Keratinocyte (primary cell): Measurements from ENCODE around the gene NEGR1. TPM values are rescaled to one million over a fixed set of nuclear protein-coding genes. Genes with fewer than 3 reads are reported as not detected.
A peak's percentile ranks its signal among the peaks of the same experiment; 100 is the strongest.

ENCODE experiments used
- DNase-seq: peaks from one replicate; pipeline ENCODE4 v3.0.0-alpha.2; 2011; ENCODE audit warnings: low read depth, missing footprints, low spot score
- FAIRE-seq: peaks from 2 replicates; lab custom pipeline; 2011; peaks lifted over from hg19 to GRCh38; lab: Jason Lieb, UNC
- H2AFZ ChIP-seq: 2 replicates; pipeline ENCODE4 v1.6.0; 2012; ENCODE audit warnings: low read length, control low read depth, inconsistent platforms; ENCODE audit not compliant: control insufficient read depth
- H3K27ac ChIP-seq: 2 replicates; pipeline ENCODE4 v1.5.1; 2011; ENCODE audit warnings: low read length; ENCODE audit not compliant: control insufficient read depth, insufficient read depth
- H3K27me3 ChIP-seq: 3 replicates; pipeline ENCODE4 v1.6.0; 2011; ENCODE audit warnings: low read length; ENCODE audit not compliant: control insufficient read depth, insufficient read depth; ENCODE audit errors: extremely low read depth
- H3K36me3 ChIP-seq, 2 experiments: 2 replicates in 1 of 2; 3 replicates in 1 of 2; pipeline ENCODE4 v1.5.1; 2011; ENCODE audit warnings: low read length in 2 of 2, mild to moderate bottlenecking in 1 of 2; ENCODE audit not compliant: control insufficient read depth in 2 of 2, insufficient read depth in 2 of 2; ENCODE audit errors: extremely low read depth in 1 of 2
- H3K4me1 ChIP-seq: 3 replicates; pipeline ENCODE4 v1.5.1; 2011; ENCODE audit warnings: low read length; ENCODE audit not compliant: control insufficient read depth, insufficient read depth; ENCODE audit errors: extremely low read depth
- H3K4me2 ChIP-seq: 3 replicates; pipeline ENCODE4 v1.6.0; 2011; ENCODE audit warnings: low read depth, low read length; ENCODE audit not compliant: control insufficient read depth, insufficient read depth; ENCODE audit errors: extremely low read depth
- H3K4me3 ChIP-seq, 3 experiments: fragments of 200-600 bp in 1 of 3; sonication (generic) in 1 of 3; 2 replicates in 2 of 3; 3 replicates in 1 of 3; pipeline ENCODE4 v1.5.1; 2011 to 2016; ENCODE audit warnings: low read length in 3 of 3, mild to moderate bottlenecking in 3 of 3, control low read depth in 2 of 3, inconsistent platforms in 1 of 3, low read depth in 1 of 3, mixed read lengths in 1 of 3, mixed run types in 1 of 3, moderate library complexity in 1 of 3; ENCODE audit not compliant: control insufficient read depth in 2 of 3, insufficient read depth in 2 of 3; ENCODE audit errors: extremely low read depth in 1 of 3
- H3K79me2 ChIP-seq: 2 replicates; pipeline ENCODE4 v1.6.0; 2012; ENCODE audit warnings: low read length; ENCODE audit not compliant: control insufficient read depth, insufficient read depth
- H3K9ac ChIP-seq: 3 replicates; pipeline ENCODE4 v1.6.0; 2011; ENCODE audit warnings: low read length; ENCODE audit not compliant: control insufficient read depth, insufficient read depth; ENCODE audit errors: extremely low read depth
- H3K9me1 ChIP-seq: 3 replicates; pipeline ENCODE4 v1.6.0; 2011; ENCODE audit warnings: low read length; ENCODE audit not compliant: control insufficient read depth, insufficient read depth; ENCODE audit errors: extremely low read depth
- H3K9me3 ChIP-seq: 2 replicates; pipeline ENCODE4 v1.5.1; 2012; ENCODE audit warnings: low read depth, low read length; ENCODE audit not compliant: control insufficient read depth
- H4K20me1 ChIP-seq: 3 replicates; pipeline ENCODE4 v1.6.0; 2011; ENCODE audit warnings: low read length; ENCODE audit not compliant: control insufficient read depth, insufficient read depth; ENCODE audit errors: extremely low read depth
- CTCF ChIP-seq, 3 experiments: IDR thresholded peaks in 1 of 3; conservative IDR thresholded peaks in 1 of 3; optimal IDR thresholded peaks in 1 of 3; 2 replicates in 2 of 3; 3 replicates in 1 of 3; pipeline versions ENCODE3 to v1.5.1; 2011; ENCODE audit warnings: low read length in 3 of 3, mild to moderate bottlenecking in 3 of 3, moderate library complexity in 2 of 3, control low read depth in 1 of 3, inconsistent platforms in 1 of 3; ENCODE audit not compliant: insufficient read depth in 2 of 3; ENCODE audit errors: extremely low read depth in 1 of 3
- EZH2 ChIP-seq: IDR thresholded peaks from one replicate; pipeline ENCODE4 v1.6.1; 2012; ENCODE audit warnings: inconsistent platforms, mild to moderate bottlenecking, low read length, moderate library complexity
- dilution Hi-C: fragments of 300-500 bp; cut with MboI; formaldehyde crosslinking; loops from one replicate; pipeline ENCODE4 v1.7.0; 2020; ENCODE audit warnings: low sequenced_read_pairs; ENCODE audit not compliant: extremely low pct_ligation_motif_present
- polyA plus RNA-seq, 5 experiments: library from polyadenylated mRNA; depleted of rRNA in 3 of 5; stranded (reverse) in 3 of 5; stranded (forward) in 1 of 5; unstranded in 1 of 5; fragments of >200 nt; gene quantifications; 1 replicate in 1 of 5; 2 replicates in 3 of 5; 3 replicates in 1 of 5; pipeline versions ENCODE4 v1.2.1 to v1.2.3, GENCODE V29; 2011 to 2012; ENCODE audit warnings: missing spikeins in 2 of 5, low read depth in 1 of 5, low replicate concordance in 1 of 5

Gene NEGR1
- polyA plus RNA-seq, 1 donor (not counting 4 experiments of a cell fraction or from before 2014, with no cell fraction given), result 1.6 TPM

- Histone ChIP-seq H4K20me1 (no peaks in the 10 kb centered on the region), H3K4me1 (peaks cover 12% of the 10 kb centered on the region), H3K9me1 (no peaks in the 10 kb centered on the region), H2AFZ (no peak overlapping the region), H3K4me3 (no peak overlapping the region), H3K27ac (no peak overlapping the region), H3K79me2 (no peaks in the 10 kb centered on the region), H3K9ac (no peak overlapping the region), H3K4me2 (no peak overlapping the region), H3K9me3 (no peaks in the 10 kb centered on the region), H3K27me3 (no peaks in the 10 kb centered on the region), H3K36me3 (no peaks in the 10 kb centered on the region)
- FAIRE-seq (no peak), DNase-seq (no peak)
- TF ChIP-seq CTCF (optimal IDR thresholded peaks at IDR 0.05 in 1 of 3, IDR thresholded peaks at IDR 0.05 in 1 of 3, conservative IDR thresholded peaks at IDR 0.05 in 1 of 3; ENCODE audit: extremely low read depth in 1 of 3, insufficient read depth in 2 of 3, low read length in 3 of 3) (no peak), EZH2 (no peak)
- dilution Hi-C loops, result no loop called here
These were observed 419.6 kb downstream of the NEGR1 start for GRCh38 chr1:71862756-71863155.

- H2AFZ ChIP-seq, result no peak overlapping the region
- no peaks in the 10 kb centered on the region for H3K27me3 ChIP-seq
- H3K4me3 ChIP-seq, result no peak overlapping the region
- H3K27ac ChIP-seq, result peak overlapping the region; percentile 1
- H3K79me2 ChIP-seq, result no peaks in the 10 kb centered on the region
- peaks cover 16% of the 10 kb centered on the region for H3K4me1 ChIP-seq
- TF ChIP-seq EZH2 (no peak), CTCF (optimal IDR thresholded peaks at IDR 0.05 in 1 of 3, IDR thresholded peaks at IDR 0.05 in 1 of 3, conservative IDR thresholded peaks at IDR 0.05 in 1 of 3; ENCODE audit: extremely low read depth in 1 of 3, insufficient read depth in 2 of 3, low read length in 3 of 3) (no peak)
- FAIRE-seq (peak; percentile 43), DNase-seq (peak; percentile 7)
- no peaks in the 10 kb centered on the region for H4K20me1 ChIP-seq
- no peak overlapping the region for H3K9ac ChIP-seq
- no peaks in the 10 kb centered on the region for H3K9me1 ChIP-seq
- H3K4me2 ChIP-seq, result peak overlapping the region; percentile 20
- H3K9me3 ChIP-seq, result no peaks in the 10 kb centered on the region
- no peaks in the 10 kb centered on the region for H3K36me3 ChIP-seq
- dilution Hi-C loops, result no loop called here
These were observed 421.3 kb downstream of the NEGR1 start for GRCh38 chr1:71861022-71861421.
